GM18498 (cell line): ENCODE measurements around the gene TXNDC2.
"Not testable (repeated sequence)": the region's sequence is repeated elsewhere in the genome, so short reads cannot be mapped to it uniquely, and the experiment has no call there.

Experiments
- ATAC-seq: cut with Tn5 transposase; IDR thresholded peaks from one replicate; pipeline ENCODE4 v1.9.1; 2021; ENCODE audit warnings: mild to moderate bottlenecking, moderate library complexity; ENCODE audit not compliant: unreplicated experiment

The TXNDC2 gene

GRCh38 chr18:9911226-9911625 is 25.5 kb downstream of the TXNDC2 start:
- no peak for ATAC-seq

- ATAC-seq, result not testable (repeated sequence)
Observed at GRCh38 chr18:9912285-9912684, 26.5 kb downstream of the TXNDC2 start.

- ATAC-seq, result no peak
Observed at GRCh38 chr18:9913151-9913525, 27.4 kb downstream of the TXNDC2 start.

GRCh38 chr18:9913526-9914333 is 28.0 kb downstream of the TXNDC2 start, which contains the start of gene VAPA:
Gene VAPA, plus strand, starts transcription at chr18:9914016. Its CDS starts 241 bp downstream, at chr18:9914257.
- peak; percentile 83 for ATAC-seq

- ATAC-seq, result no peak
Observed at GRCh38 chr18:9914334-9914583, 28.5 kb downstream of the TXNDC2 start.

- peak; percentile 39 for ATAC-seq
Observed at GRCh38 chr18:9914584-9915290, 29.0 kb downstream of the TXNDC2 start.

- ATAC-seq, result no peak
Observed at GRCh38 chr18:9915291-9916076, 29.7 kb downstream of the TXNDC2 start.

- ATAC-seq, result no peak
Observed at GRCh38 chr18:9916077-9916639, 30.4 kb downstream of the TXNDC2 start.

GRCh38 chr18:9916808-9917207 is 31.0 kb downstream of the TXNDC2 start:
- no peak for ATAC-seq

GRCh38 chr18:9918016-9918680 is 32.4 kb downstream of the TXNDC2 start:
- no peak for ATAC-seq

GRCh38 chr18:9919564-9920232 is 33.9 kb downstream of the TXNDC2 start:
- no peak for ATAC-seq

- no peak for ATAC-seq
Observed at GRCh38 chr18:9922592-9923311, 37.0 kb downstream of the TXNDC2 start.

- ATAC-seq, result no peak
Observed at GRCh38 chr18:9924371-9924943, 38.7 kb downstream of the TXNDC2 start.

- no peak for ATAC-seq
Observed at GRCh38 chr18:9925369-9925768, 39.6 kb downstream of the TXNDC2 start.

- ATAC-seq, result no peak
Observed at GRCh38 chr18:9925795-9926194, 40.0 kb downstream of the TXNDC2 start.

- ATAC-seq, result no peak
Observed at GRCh38 chr18:9926223-9926894, 40.6 kb downstream of the TXNDC2 start.

GRCh38 chr18:9926977-9927376 is 41.2 kb downstream of the TXNDC2 start:
- ATAC-seq, result no peak

- ATAC-seq, result no peak
Observed at GRCh38 chr18:9927392-9928063, 41.8 kb downstream of the TXNDC2 start.
